Fibroblast of the aortic adventitia (primary cell): ENCODE measurements around the gene GRK3. TPM values are rescaled to one million over a fixed set of nuclear protein-coding genes. Genes with fewer than 3 reads are reported as not detected.

ENCODE experiments used
- DNase-seq: peaks from one replicate; pipeline ENCODE4 v3.0.0-alpha.2; 2010; ENCODE audit warnings: low read depth
- H3K4me3 ChIP-seq: 2 replicates; pipeline ENCODE4 v1.5.1; 2011; ENCODE audit warnings: low read depth, mild to moderate bottlenecking, control low read depth, low read length, moderate library complexity
- total RNA-seq: library from RNA; depleted of rRNA; stranded (reverse); fragments of >200 nt; gene quantifications from 2 replicates; pipeline ENCODE4 v1.2.3, GENCODE V29; 2012; ENCODE audit warnings: low replicate concordance
- TF ChIP-seq, protein P1 (sequence below): IDR thresholded peaks from 2 replicates; pipeline ENCODE4 v1.5.1; 2011; ENCODE audit warnings: mild to moderate bottlenecking, low read length, control low read depth, inconsistent platforms; ENCODE audit not compliant: insufficient read depth

The GRK3 gene
- total RNA-seq, 1 donor, result 1.3 TPM

DNA sequence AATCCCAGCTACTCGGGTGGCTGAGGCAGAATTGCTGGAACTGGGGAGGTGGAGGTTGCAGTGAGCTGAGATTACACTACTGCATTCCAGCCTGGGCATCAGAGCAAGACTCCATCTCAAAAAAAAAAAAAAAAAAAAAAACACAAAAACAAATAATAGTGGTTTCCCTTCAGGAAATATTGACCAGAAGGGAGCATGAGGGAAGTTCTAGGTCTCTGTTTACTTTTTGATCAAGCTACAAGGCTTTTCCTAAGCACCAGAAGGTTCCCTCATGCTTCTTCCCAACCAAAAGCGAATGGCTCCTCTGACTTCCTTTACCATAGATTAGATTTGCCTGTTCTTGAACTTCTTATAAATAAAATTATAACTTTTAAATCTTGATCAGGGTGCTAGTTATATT, 195.8 kb downstream of the GRK3 start:
- DNase-seq, result peak; percentile 31
- no peak overlapping the region for H3K4me3 ChIP-seq
- TF ChIP-seq, protein P1, sequence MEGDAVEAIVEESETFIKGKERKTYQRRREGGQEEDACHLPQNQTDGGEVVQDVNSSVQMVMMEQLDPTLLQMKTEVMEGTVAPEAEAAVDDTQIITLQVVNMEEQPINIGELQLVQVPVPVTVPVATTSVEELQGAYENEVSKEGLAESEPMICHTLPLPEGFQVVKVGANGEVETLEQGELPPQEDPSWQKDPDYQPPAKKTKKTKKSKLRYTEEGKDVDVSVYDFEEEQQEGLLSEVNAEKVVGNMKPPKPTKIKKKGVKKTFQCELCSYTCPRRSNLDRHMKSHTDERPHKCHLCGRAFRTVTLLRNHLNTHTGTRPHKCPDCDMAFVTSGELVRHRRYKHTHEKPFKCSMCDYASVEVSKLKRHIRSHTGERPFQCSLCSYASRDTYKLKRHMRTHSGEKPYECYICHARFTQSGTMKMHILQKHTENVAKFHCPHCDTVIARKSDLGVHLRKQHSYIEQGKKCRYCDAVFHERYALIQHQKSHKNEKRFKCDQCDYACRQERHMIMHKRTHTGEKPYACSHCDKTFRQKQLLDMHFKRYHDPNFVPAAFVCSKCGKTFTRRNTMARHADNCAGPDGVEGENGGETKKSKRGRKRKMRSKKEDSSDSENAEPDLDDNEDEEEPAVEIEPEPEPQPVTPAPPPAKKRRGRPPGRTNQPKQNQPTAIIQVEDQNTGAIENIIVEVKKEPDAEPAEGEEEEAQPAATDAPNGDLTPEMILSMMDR, result no peak

DNA sequence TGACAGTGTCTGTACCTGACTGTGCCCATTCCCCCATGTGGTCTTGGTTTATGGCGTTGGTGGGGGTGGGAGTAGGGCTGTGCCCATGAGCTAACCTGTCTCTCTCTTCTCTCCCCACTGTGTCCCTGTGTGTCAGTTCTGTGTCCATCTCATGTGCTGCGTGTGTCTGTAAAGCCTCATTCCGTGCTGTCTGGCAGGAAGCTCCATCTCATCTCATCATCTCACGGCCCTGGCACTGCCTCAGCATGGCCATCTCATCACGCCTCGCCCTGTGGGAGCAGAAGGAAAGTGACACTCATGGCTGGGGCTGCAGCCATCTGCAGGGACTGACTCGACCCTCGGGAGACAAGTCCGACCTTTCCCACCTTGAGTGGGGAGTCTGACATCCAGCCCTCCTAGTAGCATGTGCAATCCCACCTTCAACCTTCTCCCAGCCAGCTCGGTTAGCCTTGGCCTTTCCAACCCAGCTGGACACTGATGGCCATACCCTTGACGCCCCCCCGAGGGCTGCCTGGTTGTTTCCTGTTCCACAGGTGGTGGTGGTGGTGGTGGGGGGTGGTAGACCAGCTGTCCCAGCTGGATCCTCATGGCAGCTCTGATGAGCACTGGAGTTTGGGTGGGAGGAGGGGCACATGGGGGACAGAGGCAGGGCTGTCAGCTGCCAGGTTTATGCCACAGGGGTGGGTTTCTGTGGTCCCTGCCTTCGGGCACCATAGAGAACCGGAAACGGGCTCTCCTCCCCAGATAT, 196.5 kb downstream of the GRK3 start:
- DNase-seq, result no peak
- no peak overlapping the region for H3K4me3 ChIP-seq
- TF ChIP-seq, protein P1, result no peak

DNA sequence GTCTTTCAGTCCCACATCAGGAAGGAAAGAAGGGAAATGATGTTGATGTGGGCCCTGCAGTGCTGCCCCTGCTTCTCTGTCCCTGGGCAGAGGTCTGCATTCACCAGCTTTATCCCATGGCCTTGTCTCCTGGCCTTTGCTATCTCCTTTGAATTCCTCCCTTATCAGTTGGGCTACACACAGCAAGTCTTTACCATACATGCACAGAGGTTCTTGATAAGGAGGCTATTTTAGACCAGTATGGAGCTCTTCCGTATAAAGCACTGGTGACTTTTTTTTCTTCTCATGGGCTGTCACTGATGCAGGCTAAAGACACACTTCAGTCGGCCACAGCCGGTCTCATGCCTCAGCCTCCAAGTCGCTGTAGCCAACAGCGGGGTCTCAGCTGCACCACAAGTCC, 197.7 kb downstream of the GRK3 start:
- TF ChIP-seq, protein P1, result no peak
- peak; percentile 39 for DNase-seq
- no peak overlapping the region for H3K4me3 ChIP-seq

DNA sequence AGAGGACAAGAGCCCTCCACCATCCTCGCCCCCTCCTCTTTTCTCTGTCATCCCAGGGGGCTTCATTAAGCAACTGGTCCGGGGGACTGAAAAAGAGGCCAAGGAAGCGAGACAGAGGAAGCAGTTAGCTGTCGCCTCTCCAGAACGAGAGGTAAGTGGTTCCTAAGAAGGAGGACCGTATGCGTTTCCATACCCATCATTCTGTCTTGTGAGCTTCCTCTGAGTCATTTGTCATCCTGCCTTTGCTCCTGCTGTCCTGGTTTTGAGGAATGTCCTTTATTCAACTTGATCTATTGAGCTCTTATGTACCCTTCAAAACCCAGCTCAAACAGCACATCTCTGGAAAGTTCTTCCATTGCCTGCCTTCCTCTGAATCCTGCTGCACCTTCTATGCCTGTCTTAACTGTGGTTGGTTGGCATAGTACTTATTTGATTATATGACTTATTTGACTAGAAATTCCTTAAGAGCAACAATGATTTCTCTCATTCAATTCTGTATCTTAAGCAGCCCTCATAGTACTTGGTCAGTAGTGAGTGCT, 198.8 kb downstream of the GRK3 start:
- no peak for DNase-seq
- H3K4me3 ChIP-seq, result no peak overlapping the region
- TF ChIP-seq, protein P1, result no peak

DNA sequence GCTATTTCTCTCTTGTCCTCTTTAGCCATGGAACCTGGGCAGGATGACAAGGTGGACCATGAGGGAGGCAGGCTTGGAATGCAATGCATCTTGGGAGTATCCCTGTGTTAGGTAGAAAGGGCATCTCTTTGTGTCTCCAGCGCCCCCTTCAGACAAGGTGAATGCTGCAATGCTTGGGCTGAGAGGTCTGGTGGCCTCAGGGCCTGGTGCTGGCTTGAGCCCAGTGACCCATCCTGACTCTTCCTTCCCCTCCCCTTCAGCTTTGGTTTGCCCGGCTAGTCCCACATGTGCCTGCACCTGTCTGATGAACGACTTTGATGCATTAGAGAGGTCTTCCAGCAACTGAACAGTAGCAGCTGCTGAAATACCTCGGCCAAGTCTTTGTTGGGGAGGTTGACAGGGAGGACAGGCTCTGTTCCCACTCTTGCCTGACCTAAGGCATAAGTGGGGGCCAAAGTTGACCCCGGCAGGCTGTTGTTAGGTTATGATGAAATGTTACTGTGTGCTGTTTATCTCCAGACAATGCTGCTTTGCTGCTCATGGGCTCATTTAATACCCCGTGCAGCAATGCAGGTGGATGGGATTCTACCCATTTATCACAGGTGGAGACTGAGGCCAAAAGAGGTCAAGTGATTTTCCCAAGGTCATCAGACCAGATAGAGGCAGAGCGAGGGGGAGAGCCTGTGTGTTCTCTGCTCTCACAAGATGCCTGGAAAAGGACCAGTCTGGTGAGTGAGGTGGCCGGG, 200.0 kb downstream of the GRK3 start:
- DNase-seq, result no peak
- TF ChIP-seq, protein P1, result no peak

DNA sequence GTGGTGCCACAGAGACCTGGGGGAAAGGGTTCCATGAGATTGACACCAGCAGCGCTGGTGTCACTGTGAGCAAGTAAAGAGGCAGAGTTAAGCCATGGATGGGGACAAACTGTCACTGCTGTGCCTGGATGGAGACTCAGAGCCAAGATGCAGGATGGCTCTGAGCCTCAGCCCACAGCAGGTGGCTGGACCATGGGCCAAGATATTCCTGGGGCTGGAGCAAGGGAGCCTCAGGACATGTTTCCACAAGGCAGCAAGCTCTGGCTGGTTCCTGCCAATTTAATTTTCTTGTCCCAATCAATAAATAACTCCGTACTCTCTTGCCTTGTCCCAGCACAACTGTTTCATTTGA, 200.5 kb downstream of the GRK3 start:
- DNase-seq, result no peak
- no peak overlapping the region for H3K4me3 ChIP-seq
- TF ChIP-seq, protein P1, result no peak

More for the DNA sequence above, 200.0 kb downstream of the GRK3 start:
- H3K4me3 ChIP-seq, result no peak overlapping the region
